Germinal center (tissue), 1 donor: ENCODE data around the gene RUNX1.

Experiments used
- DNase-seq: peaks from one replicate; pipeline ENCODE4 v3.0.0; 2012; ENCODE audit warnings: mixed read lengths, low spot score

Gene RUNX1

GRCh38 chr21:34897828-34898227, 151.3 kb downstream of the RUNX1 start:
- DNase-seq, result no peak

- no peak for DNase-seq
Observed at GRCh38 chr21:34894401-34894800, 154.7 kb downstream of the RUNX1 start.

- DNase-seq, result no peak
Observed at GRCh38 chr21:34892209-34892608, 156.9 kb downstream of the RUNX1 start.

GRCh38 chr21:34891613-34891943, 157.5 kb downstream of the RUNX1 start:
- no peak for DNase-seq

GRCh38 chr21:34890724-34891612, 158.1 kb downstream of the RUNX1 start:
- DNase-seq, result no peak

GRCh38 chr21:34890470-34890723, 158.7 kb downstream of the RUNX1 start:
- no peak for DNase-seq

- peak; percentile 85 for DNase-seq
Observed at GRCh38 chr21:34889676-34890469, 159.2 kb downstream of the RUNX1 start.

- no peak for DNase-seq
Observed at GRCh38 chr21:34889320-34889675, 159.8 kb downstream of the RUNX1 start.

GRCh38 chr21:34888569-34889319, 160.4 kb downstream of the RUNX1 start:
- peak; percentile 83 for DNase-seq

- peak; percentile 71 for DNase-seq
Observed at GRCh38 chr21:34887725-34888568, 161.2 kb downstream of the RUNX1 start.

GRCh38 chr21:34887105-34887442, 162.0 kb downstream of the RUNX1 start:
- no peak for DNase-seq

GRCh38 chr21:34886240-34887104, 162.6 kb downstream of the RUNX1 start:
- DNase-seq, result peak; percentile 9

- no peak for DNase-seq
Observed at GRCh38 chr21:34885626-34886239, 163.4 kb downstream of the RUNX1 start.

- no peak for DNase-seq
Observed at GRCh38 chr21:34885125-34885524, 164.0 kb downstream of the RUNX1 start.

GRCh38 chr21:34884346-34884929, 164.7 kb downstream of the RUNX1 start:
- DNase-seq, result no peak

- no peak for DNase-seq
Observed at GRCh38 chr21:34883491-34884271, 165.4 kb downstream of the RUNX1 start.

- peak; percentile 26 for DNase-seq
Observed at GRCh38 chr21:34882719-34883131, 166.4 kb downstream of the RUNX1 start.

GRCh38 chr21:34881839-34882371, 167.2 kb downstream of the RUNX1 start:
- DNase-seq, result no peak

- no peak for DNase-seq
Observed at GRCh38 chr21:34881421-34881820, 167.7 kb downstream of the RUNX1 start.
